Measurements from ENCODE around the gene NPC1. TPM values are rescaled to one million over a fixed set of nuclear protein-coding genes. Genes with fewer than 3 reads are reported as not detected.
"Not testable (repeated sequence)": the region's sequence is repeated elsewhere in the genome, so short reads cannot be mapped to it uniquely, and the experiment has no call there.

The NPC1 gene
- total RNA-seq, 4 donors from 2014 or later = 10.0 to 58.9 (median 41.1) TPM

- H3K36me3 ChIP-seq = no peaks in the 10 kb centered on the region
- H3K4me3 ChIP-seq = no peak overlapping the region
- TF ChIP-seq, protein P1, sequence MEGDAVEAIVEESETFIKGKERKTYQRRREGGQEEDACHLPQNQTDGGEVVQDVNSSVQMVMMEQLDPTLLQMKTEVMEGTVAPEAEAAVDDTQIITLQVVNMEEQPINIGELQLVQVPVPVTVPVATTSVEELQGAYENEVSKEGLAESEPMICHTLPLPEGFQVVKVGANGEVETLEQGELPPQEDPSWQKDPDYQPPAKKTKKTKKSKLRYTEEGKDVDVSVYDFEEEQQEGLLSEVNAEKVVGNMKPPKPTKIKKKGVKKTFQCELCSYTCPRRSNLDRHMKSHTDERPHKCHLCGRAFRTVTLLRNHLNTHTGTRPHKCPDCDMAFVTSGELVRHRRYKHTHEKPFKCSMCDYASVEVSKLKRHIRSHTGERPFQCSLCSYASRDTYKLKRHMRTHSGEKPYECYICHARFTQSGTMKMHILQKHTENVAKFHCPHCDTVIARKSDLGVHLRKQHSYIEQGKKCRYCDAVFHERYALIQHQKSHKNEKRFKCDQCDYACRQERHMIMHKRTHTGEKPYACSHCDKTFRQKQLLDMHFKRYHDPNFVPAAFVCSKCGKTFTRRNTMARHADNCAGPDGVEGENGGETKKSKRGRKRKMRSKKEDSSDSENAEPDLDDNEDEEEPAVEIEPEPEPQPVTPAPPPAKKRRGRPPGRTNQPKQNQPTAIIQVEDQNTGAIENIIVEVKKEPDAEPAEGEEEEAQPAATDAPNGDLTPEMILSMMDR (IDR thresholded peaks at IDR 0.05) = no peak
- no peak for TF ChIP-seq POLR2A (IDR thresholded peaks at IDR 0.05)
- H3K9me3 ChIP-seq = no peaks in the 10 kb centered on the region
- intact Hi-C loops (cut with DNase I; ENCODE audit: low total_unique reads) = no loop called here
- H3K27ac ChIP-seq = no peak overlapping the region
- peaks cover 0 to 5% of the 10 kb centered on the region in 2 donors for H3K4me1 ChIP-seq
- DNase-seq = no peak
- H3K27me3 ChIP-seq = no peaks in the 10 kb centered on the region
These were observed 8.1 kb downstream of the NPC1 start for GRCh38 chr18:23578067-23578701.

GRCh38 chr18:23577521-23577920 lies 8.8 kb downstream of the NPC1 start:
- H3K27ac ChIP-seq; H3K9me3 ChIP-seq; intact Hi-C loops (cut with DNase I; ENCODE audit: low total_unique reads); H3K27me3 ChIP-seq; H3K4me3 ChIP-seq; H3K4me1 ChIP-seq; DNase-seq; H3K36me3 ChIP-seq: not testable (repeated sequence)

GRCh38 chr18:23575309-23575651 lies 11.0 kb downstream of the NPC1 start:
- H3K36me3 ChIP-seq = no peaks in the 10 kb centered on the region

GRCh38 chr18:23574611-23575308 lies 11.5 kb downstream of the NPC1 start:
- intact Hi-C loops (cut with DNase I; ENCODE audit: low total_unique reads) = no loop called here
- Histone ChIP-seq H3K36me3 (no peaks in the 10 kb centered on the region), H3K4me3 (no peak overlapping the region), H3K27me3 (no peaks in the 10 kb centered on the region), H3K9me3 (no peaks in the 10 kb centered on the region), H3K27ac (peak overlapping the region in 1 of 2 donors; percentile 44), H3K4me1 (peaks cover 0 to 5% of the 10 kb centered on the region in 2 donors)
- no peak for DNase-seq
- TF ChIP-seq POLR2A (IDR thresholded peaks at IDR 0.05) = no peak

More at GRCh38 chr18:23575309-23575651, 11.0 kb downstream of the NPC1 start:
- intact Hi-C loops (cut with DNase I; ENCODE audit: low total_unique reads) = no loop called here
- Histone ChIP-seq H3K27ac (no peak overlapping the region), H3K27me3 (no peaks in the 10 kb centered on the region), H3K9me3 (no peaks in the 10 kb centered on the region), H3K4me1 (peaks cover 0 to 5% of the 10 kb centered on the region in 2 donors), H3K4me3 (no peak overlapping the region)
- TF ChIP-seq, protein P1 (IDR thresholded peaks at IDR 0.05) = no peak
- TF ChIP-seq POLR2A (IDR thresholded peaks at IDR 0.05) = no peak
- no peak for DNase-seq

GRCh38 chr18:23573626-23574431 lies 12.5 kb downstream of the NPC1 start:
- Histone ChIP-seq H3K27ac (peak overlapping the region in 1 of 2 donors; percentile 44), H3K4me1 (peaks cover 0 to 5% of the 10 kb centered on the region in 2 donors), H3K36me3 (no peaks in the 10 kb centered on the region), H3K27me3 (no peaks in the 10 kb centered on the region), H3K9me3 (no peaks in the 10 kb centered on the region), H3K4me3 (no peak overlapping the region)
- TF ChIP-seq, protein P1 (IDR thresholded peaks at IDR 0.05) = no peak
- no peak for TF ChIP-seq POLR2A (IDR thresholded peaks at IDR 0.05)
- intact Hi-C loops (cut with DNase I; ENCODE audit: low total_unique reads) = no loop called here
- peak; percentile 25 to 27 for DNase-seq

DNA sequence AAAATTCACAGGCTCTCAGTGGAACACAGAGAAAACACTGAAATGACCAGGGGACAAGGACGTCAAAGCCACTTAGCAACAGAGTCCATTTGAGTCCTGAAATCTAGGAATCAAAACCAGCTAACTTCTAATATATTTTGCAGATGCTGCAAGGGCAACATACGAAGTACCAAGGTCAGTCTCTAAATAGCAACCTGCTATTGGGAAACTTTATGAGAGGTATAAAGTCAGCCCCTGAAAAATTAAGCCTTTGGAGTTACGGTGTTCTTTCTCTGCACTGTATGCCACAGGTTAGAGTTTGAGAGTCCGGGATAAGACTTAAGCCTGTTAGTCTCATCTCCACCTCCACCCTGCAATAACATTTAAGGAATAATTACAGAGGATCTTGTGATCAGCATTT lies 13.3 kb downstream of the NPC1 start:
- DNase-seq = no peak
- Histone ChIP-seq H3K36me3 (no peaks in the 10 kb centered on the region), H3K4me3 (no peak overlapping the region), H3K9me3 (no peaks in the 10 kb centered on the region), H3K27me3 (no peaks in the 10 kb centered on the region), H3K4me1 (peaks cover 0 to 5% of the 10 kb centered on the region in 2 donors), H3K27ac (no peak overlapping the region)
- intact Hi-C loops (cut with DNase I; ENCODE audit: low total_unique reads) = no loop called here
- TF ChIP-seq, protein P1 (IDR thresholded peaks at IDR 0.05) = no peak
- no peak for TF ChIP-seq POLR2A (IDR thresholded peaks at IDR 0.05)

Data from uterus (tissue), 4 donors.